GM19240 (cell line): Measurements from ENCODE around the gene TBL1X.

Source experiments
- DNase-seq: peaks from one replicate; pipeline ENCODE4 v3.0.0; 2011; ENCODE audit warnings: low spot score; ENCODE audit not compliant: insufficient read length

TBL1X gene

DNA sequence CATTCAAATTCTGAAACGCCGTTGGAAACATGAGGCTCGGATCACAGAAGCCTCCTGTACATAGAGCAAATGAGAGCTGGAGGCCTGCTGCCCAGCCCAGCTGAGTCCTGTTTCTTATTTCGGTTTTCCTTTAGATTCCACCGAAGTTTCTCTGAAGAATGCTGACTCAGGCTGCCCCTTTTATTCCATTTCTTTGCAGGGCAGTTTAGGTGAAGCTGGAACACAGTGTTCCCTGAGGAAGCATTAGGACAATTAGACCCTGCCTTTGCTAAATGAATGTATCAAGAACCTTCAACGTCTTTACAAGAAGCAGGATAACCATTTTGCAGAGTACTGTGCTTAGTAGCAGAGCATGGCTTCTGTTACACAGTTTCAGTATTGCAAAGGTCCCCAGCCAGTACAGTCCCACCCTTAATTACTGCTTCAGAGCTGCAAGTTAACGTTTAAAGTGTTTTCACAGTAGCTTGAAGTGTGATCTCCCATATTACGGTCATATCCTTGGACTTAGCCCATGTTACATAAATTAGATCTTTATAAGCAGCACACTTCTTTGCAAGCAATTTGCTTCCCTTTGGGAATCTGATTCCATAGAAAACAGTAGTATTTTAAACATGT lies 117.0 kb downstream of the TBL1X start:
- DNase-seq = no peak

DNA sequence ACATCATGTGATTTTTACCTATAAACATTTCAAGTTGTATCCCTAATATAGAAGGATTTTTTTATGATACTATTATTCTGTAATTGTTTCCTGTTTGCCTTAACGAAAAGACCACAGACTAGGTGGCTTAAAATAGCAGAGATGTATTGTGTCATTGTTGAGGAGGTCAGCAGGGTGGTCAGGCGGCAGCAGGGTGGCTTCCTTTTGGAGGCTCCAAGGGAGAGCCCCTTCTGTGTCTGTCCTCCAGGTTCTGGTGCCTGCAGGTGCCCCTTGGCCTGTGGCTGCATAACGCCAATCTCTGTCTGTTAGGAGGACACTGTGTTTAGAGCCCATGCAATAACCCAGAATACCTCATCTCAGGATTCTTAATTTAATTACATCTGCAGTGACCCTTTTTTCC lies 118.1 kb downstream of the TBL1X start:
- DNase-seq = no peak

DNA sequence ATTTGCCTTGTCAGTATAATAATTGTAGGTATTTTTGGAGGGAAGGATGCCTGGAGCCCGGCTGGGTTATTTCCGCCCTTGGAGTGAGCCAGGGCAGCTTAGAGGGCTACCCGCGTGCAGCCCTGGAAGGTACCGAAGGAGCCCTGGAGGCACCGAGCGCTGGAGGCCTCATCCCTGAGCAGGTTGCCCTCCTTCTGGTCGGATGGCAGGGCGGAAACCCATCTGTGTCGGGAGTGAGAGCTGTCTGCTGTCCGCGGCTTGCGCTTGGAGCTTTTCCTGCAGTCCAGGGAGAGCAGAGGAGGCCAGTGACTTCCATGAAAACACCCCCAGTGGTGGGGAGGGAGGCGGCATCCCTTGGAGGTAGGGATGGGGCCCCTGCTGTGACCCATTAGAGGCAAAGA lies 122.1 kb downstream of the TBL1X start:
- no peak for DNase-seq

DNA sequence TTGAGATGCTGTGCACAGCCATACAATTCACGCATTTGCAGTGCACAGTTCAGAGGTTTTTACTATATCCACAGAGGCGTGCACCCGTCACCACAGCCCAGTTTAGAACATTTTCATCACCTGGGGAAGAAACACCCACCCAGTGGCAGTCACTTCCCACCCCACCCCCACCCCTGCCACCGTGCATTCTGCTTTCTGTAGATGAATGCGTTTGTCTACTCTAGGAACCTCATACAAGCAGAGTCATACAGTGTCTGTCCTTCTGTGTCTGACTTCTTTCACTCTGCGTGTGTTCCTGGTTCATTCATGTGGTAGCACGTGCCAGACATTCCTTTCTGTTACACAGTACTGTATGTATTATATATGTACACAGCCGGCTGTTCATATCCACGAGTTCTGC lies 122.8 kb downstream of the TBL1X start:
- DNase-seq = no peak

DNA sequence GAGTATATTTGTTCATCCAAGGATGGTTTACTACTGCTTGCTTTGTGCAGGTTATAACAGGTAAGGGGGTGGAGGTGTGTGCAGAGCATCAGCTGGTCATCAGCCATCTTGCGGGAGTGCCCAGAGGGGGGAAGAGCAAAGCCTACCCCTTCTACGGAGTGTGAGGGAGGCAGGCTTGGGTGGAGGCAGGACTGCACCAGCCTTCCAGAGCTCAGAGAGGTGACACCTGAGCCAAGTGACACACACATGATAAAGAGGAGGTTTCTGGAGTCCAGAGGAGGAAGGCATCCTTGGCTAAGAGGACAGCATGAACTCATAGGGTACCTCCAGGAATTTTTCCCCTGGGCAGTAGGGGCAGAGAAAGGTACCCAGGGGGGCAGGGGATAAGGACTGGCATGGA lies 126.6 kb downstream of the TBL1X start:
- no peak for DNase-seq

DNA sequence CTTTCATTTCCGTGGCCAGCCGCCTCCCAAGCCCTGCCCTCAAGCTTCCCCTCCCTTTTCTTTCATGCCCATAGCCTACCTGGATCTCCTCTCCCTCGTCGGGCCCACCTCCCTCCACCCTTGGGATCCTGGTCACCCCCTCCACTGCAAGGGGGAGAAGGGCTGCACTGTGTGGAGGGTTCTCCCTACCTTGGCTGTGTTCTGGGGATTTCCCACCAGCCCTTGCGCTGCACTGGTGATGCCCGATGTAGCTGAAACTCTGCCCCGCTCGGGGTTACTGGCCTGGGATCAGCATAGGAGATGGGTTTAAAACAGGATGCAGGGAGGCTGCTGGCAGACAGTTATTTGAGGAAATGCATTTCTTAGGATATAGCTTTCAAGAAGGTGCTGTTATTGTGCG lies 128.9 kb downstream of the TBL1X start:
- DNase-seq = no peak

DNA sequence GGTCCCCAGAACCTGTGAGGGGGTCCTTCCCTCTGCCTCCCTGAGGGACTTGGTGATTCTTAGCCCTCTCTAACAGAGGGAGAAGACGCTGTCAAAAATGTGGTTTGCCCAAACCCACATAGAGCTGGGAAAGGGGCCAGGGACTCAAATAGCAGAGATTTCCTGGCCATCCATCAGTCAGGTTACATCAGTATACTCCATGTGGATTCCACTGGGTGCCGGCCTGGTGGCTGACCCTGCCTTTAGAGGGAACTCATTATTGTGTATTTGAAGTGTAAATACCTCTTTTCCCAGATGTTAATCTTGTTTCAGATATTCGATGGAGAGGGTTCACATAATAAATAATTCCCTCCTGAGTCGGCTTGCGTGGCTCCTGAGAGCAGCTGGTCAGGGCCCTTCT lies 130.3 kb downstream of the TBL1X start:
- DNase-seq = no peak

DNA sequence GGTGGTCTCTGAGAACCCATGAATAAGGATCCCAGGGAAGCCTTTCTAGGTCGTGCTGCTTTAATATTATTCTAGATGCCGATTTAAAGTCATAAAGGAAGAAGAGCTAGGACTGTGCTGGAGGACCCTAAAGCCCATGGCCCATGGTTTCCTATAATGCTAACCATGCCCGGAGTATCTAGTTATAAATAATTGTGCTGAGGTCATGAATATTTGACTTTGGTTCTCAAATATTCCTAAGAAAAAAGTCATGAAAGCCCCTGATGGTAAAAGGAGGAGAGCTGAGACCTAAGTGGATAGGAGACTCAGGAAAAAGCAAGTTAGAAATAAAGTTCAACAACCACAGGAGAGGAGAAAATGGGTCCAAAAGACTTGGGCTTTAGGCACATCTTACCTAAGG lies 132.0 kb downstream of the TBL1X start:
- no peak for DNase-seq

DNA sequence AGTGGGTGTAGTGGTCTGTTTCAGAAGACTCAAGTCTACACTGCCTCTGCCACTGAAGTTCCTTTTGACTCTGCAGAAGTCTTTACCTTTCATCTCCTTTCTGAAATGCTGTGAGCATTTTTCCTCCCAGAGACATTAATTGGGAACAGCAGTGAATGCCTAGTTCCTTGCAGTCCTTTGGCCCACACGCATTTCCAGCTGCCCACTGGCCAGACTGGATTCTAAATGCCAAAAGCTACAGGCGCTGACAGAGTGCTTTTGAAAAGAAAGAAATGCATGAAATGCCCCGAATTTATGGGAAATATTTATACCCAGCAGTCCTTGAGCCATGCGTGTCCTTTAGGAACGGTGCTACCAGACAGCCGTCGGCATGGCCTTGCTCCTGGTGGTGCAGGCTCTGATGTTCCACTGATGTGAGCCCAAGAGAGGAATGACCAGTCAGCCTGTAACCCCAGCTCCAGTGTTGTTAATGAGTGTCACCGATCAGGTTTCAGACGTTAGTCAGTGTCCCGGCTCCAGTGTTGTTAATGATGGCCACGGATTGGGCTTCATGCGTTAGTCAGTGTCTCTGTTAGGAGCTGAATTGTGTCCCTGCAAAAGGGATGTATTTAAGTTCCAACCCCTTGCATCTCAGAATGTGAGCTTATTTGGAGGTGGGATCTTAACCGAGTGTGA lies 132.6 kb downstream of the TBL1X start:
- DNase-seq = no peak

DNA sequence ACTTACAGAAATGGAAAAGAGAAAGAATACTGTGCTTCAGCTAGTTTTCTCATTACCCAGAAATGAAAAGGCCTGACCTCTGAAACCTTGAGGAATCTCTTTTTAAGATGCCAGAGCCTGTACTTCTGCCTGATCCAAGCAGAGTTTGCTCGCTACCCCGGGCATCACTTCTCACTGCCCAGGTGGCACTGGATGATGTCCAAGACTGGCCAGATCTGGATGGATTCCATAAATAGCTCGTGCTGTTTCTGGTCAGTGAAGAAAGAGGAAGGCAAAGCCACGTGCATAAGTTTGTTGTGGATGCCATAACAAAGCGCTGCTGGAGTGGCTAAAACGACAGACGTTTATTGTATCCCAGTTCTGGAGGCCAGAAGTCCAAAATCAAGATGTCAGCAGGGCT lies 133.5 kb downstream of the TBL1X start:
- no peak for DNase-seq

DNA sequence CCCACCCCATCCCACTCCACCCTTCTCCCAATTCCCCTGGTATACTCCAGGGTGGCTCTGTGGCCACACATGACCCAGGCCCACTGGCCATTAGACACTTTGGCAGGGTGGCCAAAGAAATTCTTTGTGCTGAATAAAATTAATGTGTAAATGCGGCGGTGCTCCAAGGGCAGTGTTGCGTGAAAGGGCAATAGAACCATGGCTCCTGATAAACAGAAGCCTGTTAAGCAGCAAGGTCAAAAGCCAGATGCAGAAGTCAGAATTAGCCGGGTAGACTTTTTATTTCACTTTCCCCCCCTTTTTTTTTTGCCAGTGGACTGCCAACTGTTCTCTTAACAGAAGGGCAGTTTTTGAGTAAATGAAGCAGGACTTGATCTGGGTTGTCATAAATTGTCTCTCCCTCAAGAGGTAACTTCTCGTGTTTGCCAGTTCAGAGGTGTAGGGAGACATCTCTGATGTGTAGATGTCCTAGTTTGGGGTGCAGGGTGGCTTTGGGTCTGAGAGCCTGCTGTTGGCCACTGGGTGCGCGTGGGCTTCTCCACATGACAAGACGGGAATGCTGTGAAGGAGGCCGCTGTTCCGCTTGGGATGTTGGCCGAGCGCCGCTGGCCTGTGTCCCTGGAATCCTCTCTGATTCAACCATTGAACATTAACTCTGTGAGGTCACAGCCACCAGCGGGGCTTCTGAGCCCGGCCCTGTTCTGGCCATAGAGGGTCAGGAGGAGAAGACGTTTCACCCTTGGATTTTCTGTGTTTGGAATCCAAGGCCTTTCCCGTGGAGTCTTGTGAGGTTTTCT lies 139.5 kb downstream of the TBL1X start:
- no peak for DNase-seq

DNA sequence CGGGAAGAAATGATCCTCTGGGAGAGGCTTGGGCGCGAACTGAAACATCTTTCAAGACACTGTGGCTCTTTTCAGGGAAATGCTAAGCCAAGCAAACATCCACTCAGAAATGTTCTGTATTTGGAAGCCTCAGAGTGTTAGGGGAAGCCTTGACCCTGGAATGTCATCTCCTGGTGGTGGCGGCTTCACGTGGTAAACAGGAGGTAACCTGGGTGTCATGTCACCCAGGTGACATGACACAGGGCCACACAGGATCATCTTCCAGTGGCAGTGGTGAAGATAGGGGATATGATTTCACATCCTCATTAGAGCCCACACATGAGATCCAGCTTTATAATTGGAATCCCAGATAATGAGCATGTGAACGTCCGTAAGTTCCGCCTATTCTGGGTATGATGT lies 140.0 kb downstream of the TBL1X start:
- no peak for DNase-seq

DNA sequence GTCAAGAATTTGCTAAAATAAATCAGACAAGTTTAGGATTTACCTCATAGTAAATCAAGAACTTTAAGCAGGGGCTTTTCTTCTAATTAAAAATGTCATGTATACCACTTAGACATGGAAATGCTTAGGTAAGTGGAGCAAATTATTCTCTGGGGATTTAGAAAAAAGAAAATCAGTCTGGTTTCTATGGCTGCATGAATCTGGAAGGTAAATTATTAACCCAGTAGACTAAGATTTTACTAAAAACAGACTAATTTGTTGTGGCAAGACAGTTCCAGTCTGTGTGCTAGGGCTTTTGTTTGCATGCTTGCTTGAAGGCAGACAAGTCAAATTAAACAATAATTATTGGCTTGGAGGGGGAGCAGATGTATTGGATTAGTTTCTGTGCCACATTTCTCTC lies 140.6 kb downstream of the TBL1X start:
- DNase-seq = no peak

DNA sequence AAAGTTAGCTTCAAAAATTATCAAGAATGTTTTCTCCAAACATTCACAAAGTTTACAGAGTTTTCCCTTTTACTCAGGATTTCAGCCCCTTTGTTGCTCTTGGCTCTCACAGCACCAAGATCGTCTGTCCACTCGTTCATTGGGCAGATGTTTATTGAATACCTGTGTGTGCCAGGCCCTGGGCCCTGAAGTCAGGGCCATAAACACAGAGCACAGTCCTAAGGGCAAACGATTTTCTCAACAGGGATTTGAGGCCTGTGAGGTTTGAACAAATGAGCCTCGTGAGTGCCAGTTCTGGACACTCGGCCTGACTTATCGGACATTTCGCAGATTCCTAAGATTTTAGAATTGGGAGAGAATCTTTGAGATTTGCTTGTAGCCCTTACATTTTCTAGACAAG lies 142.1 kb downstream of the TBL1X start:
- DNase-seq = no peak

DNA sequence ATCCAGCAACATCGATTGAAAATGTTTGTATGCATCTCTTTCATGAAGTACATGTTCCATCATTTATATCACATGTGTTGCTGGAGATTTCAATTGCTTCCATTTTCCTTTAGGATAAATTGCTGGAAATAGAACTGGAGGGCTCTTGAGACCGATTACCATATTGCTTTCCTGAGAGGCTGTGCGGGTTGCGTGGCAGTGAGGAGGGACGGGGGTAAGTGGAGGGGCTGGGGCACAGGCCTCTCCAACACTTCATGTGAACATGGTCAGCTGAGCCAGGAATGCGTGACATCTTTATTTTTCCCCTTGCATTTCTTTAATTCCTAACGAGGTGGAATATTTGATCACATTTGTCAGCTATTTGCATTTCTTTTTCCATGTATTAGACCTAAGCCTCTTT lies 144.6 kb downstream of the TBL1X start:
- DNase-seq = no peak

DNA sequence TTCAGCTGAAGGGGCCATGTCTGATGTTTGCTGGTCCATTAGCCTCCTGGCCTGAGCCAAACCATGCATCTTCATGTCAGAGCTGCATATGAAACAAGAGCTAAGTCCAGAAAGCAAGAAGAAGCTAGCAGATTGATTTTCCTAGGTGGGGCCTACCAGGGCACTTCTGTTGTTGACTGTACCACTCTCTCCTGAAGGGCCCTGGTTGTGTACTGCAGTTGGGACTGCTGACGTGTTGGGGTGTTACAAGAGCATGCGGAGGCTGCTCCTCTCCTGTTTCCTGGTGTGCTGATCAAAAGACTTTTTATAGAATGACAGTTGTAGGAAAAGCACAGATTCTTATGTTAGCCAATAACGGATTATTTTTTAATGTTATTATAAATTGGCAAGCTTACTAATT lies 145.1 kb downstream of the TBL1X start:
- no peak for DNase-seq

DNA sequence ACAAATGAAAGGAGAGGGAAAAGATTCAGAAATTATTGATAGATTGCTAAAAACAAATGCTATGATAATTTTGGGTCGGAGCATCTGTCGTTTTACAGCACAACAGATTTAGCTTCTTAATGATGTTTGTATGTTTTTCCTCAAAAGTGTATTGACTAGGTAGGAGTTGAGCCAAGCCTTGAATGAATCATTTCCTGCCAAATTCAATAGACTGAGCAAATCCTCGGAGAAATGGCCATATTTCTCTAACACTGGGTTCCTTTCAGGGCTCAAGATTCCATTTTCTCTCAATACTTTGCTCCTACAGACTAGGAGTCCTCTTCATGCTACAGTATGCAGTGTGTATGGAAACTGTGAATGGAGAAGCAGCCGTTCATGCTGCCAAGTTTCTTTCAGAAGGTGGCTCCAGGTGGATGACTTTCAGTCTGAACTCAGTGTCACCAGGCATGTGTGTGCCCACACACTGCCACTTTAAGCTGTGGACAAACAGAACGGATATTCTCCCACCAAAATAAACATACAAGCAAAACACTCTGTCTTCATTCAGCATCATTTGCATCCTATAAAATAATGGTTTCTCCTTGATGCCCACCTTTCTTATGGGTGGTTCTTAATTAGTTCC lies 146.0 kb downstream of the TBL1X start:
- DNase-seq = no peak

DNA sequence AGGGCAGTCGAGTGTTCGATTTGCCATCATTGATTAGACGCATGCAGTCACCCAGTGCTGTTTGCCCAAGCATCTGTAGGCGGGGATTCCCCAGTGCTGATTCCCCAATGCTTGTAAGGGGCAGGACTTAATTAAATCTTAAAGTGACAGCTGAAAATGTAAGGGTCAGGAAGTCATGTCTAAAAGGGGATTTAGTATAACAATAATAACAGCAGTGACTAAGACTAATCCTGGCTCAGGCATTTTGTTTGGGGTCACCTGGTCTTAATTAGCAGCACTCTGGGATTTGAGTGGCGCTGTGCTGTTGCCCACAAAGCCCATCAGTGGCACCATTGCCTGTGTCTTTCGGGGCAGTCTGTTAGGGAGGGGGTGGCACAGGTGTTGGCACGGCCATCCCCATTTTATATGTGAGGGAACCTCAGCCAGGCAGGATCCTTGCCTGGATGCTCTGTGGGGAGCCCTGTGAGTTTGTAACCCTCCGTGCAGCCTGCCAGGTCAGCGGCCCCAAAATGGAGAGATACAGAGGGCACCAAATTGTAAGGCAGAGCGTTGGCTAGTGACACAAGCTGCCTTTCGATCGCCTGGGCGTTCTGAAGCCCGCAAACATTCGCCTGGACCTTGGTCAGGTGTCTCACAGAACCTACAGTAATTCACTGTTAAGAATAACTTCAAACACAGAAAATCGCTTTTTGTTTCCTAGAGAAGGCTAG lies 146.7 kb downstream of the TBL1X start:
- DNase-seq = no peak

DNA sequence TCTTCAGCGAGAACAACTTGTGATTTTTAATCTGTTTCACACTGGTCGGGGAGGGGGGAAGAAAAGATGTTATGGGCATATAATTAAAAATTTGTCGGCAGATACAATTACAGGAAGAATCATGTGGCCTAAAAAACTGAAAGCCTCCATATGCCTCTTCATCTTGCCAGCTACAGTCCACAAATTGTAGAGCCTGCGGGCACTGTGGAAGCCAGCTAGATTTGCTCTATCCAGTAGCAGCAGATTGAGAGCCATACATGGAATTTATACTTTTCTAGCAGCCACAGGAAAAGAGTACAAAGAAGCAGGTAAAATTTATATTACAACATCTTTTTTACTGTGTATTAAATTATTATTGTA lies 147.3 kb downstream of the TBL1X start:
- no peak for DNase-seq

DNA sequence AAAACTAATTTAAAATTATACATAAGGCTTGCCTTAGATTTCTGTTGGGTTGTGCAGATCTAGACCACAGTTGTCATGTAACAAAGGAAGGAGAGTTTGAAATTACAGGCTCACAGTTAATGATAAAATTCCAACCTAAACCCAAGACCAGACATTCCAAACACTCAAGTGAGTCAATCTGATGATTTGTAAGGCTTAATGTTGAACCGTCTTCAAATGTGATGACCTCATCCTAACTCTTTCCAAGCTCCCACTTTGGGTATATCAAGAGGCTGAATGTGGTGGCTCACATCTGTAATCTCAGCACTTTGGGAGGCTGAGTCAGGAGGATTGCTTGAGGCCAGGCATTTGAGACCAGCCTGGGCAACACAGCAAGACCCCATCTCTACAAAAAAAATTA lies 149.2 kb downstream of the TBL1X start:
- no peak for DNase-seq

DNA sequence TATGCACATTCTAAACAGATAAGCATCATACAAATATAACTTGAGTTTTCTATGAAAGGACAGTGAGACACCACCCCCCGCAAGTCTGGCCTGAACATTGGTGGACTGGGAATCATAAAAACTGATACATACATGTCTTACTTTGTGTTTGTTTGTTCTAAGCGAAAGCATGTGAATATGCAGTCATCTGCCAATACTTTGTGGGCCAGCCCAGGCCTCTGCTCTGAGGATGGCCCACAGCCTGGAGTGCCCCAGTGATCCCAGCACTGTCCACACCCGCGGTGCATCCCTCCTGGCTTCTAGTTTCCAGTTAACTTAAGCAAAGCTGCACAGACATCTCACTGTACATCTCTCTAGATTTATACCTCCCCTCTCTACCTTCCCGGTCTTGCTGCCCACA lies 154.3 kb downstream of the TBL1X start:
- DNase-seq = no peak

DNA sequence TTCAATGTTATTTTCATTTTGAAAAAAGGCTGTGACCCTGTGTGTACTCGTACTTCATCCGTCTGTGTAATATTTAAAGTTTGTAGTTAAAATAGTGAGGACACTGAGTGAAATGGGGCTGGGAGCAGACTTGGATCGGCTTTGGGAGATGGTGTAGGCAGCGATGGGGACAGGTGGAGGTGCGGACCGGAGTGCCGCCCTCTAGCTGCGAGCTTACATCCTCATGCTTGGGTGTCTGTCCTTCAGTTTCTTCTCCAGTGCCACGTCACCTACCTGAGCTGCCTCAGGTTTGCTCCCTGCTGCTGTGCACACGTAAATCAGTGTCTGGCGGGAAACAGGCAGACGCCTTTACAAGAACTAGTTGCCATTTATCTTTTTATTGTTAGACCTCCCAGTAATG lies 154.7 kb downstream of the TBL1X start:
- no peak for DNase-seq
